HTERT RPE-1 (cell line): ENCODE results near the gene SLC16A5.

Experiments used
- in situ Hi-C: fragments of 300-500 bp; cut with MboI; formaldehyde crosslinking; loops from 4 replicates; pipeline ENCODE4 v1.14.3; 2020; ENCODE audit warnings: low sequenced_read_pairs

The SLC16A5 gene

GRCh38 chr17:75155191-75155601, 67.4 kb downstream of the SLC16A5 start:
- in situ Hi-C loops = no loop called here
